ENCODE measurements around the gene ANO7.
A peak's percentile ranks its signal among the peaks of the same experiment; 100 is the strongest.

ANO7 gene, protein sequence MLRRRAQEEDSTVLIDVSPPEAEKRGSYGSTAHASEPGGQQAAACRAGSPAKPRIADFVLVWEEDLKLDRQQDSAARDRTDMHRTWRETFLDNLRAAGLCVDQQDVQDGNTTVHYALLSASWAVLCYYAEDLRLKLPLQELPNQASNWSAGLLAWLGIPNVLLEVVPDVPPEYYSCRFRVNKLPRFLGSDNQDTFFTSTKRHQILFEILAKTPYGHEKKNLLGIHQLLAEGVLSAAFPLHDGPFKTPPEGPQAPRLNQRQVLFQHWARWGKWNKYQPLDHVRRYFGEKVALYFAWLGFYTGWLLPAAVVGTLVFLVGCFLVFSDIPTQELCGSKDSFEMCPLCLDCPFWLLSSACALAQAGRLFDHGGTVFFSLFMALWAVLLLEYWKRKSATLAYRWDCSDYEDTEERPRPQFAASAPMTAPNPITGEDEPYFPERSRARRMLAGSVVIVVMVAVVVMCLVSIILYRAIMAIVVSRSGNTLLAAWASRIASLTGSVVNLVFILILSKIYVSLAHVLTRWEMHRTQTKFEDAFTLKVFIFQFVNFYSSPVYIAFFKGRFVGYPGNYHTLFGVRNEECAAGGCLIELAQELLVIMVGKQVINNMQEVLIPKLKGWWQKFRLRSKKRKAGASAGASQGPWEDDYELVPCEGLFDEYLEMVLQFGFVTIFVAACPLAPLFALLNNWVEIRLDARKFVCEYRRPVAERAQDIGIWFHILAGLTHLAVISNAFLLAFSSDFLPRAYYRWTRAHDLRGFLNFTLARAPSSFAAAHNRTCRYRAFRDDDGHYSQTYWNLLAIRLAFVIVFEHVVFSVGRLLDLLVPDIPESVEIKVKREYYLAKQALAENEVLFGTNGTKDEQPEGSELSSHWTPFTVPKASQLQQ

GRCh38 chr2:241188361-241189092 is at the start of gene ANO7:
Gene ANO7 (plus strand): TSS chr2:241188677. CDS start chr2:241190064, 1,387 bp downstream.
- DNase-seq (ENCODE audit: low read depth in 2 of 2) = no peak

- DNase-seq (ENCODE audit: low read depth in 2 of 2) = no peak
Observed at GRCh38 chr2:241139531-241140444, 48.7 kb upstream of the ANO7 start.

DNA sequence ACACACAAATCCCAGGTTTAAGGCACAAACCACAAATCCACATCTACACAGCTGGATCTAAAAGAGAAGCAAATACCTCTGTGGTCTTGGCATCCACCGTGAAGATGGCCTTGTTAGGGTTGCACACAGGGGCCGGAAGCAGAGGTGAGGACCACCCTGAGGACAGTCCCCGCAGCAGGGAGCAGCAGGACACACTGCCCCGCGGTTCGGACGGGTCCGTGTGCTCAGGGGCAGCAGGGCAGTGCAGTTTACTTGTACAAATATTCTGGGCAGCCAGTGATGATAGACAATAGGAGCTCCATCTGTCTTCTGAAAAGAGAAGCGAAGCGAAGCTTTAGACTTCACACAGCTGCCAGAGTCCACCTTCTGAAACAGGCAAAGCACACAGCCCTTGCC is 48.0 kb upstream of the ANO7 start:
- DNase-seq (ENCODE audit: low read depth in 2 of 2) = no peak

DNA sequence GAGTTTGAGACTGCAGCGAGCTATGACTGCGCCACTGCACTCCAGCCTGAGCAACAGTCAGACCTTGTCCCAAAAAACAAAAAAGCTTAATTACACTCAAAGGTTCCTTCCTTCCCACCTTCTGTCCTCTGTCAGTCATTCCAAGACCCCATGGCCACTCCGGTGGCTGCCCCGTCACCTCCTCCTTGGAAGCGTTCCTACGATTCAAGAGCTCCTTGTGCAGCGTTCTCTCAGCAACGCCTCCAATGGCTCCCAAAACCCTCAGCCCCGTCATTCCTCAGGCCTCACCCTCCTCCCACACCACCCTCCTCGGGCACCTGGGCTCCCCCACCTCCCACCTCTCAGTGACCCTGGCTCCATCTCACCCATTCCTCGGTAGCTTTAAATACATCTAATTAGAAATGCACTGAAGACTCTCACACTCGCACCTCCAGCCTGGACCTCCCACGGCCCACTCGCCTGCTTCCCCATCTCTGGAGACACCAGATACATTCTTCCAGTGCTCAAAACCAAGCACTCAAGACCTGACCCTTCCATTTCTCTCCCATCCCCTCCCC is 47.2 kb upstream of the ANO7 start:
- DNase-seq (ENCODE audit: low read depth in 2 of 2) = no peak

DNA sequence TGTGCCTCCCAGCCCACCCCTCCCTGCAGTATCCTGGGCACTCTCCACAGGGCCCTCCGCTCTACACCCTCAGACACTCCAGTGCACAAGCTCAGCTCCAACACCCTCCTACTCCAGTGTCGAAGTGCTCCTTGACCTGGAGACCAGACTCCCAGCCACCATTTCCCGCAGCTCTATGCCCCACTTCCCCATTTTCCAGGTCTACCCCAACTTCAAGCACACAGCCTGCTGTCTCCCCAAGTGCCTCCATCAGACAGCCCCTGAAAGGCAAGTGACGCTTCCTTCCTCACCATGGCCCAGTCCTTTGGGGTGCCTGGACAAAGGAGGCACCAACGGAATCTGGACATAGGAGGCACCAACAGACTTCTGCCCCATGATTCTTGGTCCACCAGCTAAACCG is 46.4 kb upstream of the ANO7 start:
- no peak for DNase-seq (ENCODE audit: low read depth in 2 of 2)

- no peak for DNase-seq (ENCODE audit: low read depth in 2 of 2)
Observed at GRCh38 chr2:241142593-241142992, 45.9 kb upstream of the ANO7 start.

- no peak for DNase-seq (ENCODE audit: low read depth in 2 of 2)
Observed at GRCh38 chr2:241146286-241146685, 42.2 kb upstream of the ANO7 start.

- DNase-seq (ENCODE audit: low read depth in 2 of 2) = no peak
Observed at GRCh38 chr2:241147336-241147735, 41.1 kb upstream of the ANO7 start.

DNA sequence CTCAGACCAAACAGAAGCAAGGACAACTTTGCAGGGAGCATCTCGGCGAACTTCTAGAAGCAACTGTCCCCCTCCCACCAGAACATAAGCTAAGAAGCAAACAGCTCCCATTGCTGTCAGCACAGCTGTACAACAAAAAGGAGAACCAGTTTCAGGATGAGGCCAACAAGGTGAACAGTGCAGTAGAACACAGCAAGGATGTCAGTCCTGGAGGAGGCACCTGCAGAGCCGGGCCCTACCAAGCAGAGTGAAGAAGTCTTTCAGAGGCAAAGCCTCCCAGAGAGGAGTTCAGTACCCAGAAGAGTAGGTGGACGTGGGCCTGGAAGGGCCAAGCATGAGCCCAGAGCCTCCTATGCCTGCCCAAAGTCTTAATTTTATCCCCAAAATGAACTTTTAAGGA is 40.2 kb upstream of the ANO7 start:
- DNase-seq (ENCODE audit: low read depth in 2 of 2) = no peak

- peak; percentile 74 to 89 for DNase-seq (ENCODE audit: low read depth in 2 of 2)
Observed at GRCh38 chr2:241148891-241149674, 39.4 kb upstream of the ANO7 start, which contains the start of gene PASK. Gene PASK (minus strand): TSS chr2:241149472. CDS start chr2:241143032, 6,440 bp downstream.

- no peak for DNase-seq (ENCODE audit: low read depth in 2 of 2)
Observed at GRCh38 chr2:241149675-241149924, 38.9 kb upstream of the ANO7 start.

DNA sequence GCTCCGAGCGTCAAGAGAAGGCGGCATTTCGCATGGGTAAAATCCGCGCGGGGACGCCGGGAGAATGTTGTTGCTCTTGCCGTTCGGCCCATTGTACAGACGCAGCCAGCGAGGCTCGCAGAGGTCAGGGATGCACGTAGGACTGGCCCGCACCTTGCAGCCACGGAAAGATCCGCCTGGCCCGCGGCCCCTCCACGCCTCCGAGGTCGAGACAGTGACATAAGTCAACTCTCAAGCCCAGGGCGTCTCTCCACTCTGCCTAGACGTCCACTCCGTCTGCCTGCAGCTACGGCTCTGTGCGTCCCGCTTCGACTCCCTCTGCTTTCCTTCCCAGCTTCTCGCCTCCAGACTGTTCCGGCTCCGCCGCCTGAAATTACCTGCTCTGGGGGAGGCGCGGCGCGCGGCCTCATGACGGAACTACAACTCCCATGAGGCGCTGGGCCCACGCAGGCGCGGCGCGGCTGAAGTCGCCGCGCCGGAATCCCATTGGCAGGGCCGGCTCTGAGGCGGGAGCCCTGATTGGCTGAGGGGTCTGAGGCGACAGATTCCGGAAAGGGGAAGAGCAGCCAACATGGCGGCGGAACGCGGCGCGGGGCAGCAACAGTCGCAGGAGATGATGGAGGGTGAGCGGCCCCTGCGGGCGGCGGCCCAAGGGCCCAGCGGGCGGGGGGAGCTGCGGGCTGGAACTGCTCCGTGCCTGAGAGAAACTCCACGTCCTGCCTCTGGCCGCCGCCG is 38.4 kb upstream of the ANO7 start, which contains the start of gene PPP1R7:
Gene PPP1R7 (plus strand): TSS at position 543 of the 735 bp plus-strand sequence. CDS start 29 bp downstream, at position 572.
- peak; percentile 91 to 92 for DNase-seq (ENCODE audit: low read depth in 2 of 2)

DNA sequence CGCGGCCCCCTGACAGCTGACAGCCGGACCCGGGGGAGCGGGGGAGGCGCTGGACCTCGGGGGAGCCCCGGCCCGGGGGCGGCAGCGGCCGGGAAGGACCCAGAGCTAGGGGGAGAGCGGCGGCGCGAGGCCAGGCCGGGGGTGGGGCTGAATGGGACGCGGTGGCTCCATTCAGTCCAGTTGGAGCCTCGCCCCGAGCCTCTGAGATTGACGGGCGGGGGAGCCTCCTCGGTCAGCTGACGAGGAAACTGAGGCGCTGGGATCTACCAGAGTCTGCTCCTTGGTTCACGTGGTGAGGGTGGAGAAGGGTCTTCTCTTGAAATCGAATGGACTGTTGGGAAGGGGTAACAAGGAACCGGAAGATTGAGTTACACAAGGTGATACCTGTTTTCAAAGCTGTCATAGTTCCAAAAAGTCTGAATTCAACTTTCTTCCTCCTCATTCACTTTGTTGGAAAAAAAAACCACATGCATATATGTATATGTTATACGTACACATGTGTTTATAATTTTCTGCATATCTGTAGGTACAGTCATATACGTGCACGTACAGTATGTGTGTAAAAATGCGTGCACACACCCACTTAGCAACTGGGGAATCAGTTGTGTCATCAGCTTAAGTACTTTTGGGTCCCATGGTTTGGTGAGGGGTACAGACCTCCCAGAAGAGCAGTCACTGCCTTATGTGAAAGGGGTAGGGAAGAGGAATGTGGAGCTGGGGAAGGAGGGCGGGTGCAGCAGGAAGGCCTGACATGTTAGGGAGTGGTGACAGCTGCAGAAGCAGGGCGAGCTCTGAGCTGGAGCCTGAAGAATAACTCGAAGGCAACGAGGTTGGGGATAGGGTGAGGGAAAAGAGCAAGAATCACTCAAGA is 37.6 kb upstream of the ANO7 start:
- DNase-seq (ENCODE audit: low read depth in 2 of 2) = no peak

DNA sequence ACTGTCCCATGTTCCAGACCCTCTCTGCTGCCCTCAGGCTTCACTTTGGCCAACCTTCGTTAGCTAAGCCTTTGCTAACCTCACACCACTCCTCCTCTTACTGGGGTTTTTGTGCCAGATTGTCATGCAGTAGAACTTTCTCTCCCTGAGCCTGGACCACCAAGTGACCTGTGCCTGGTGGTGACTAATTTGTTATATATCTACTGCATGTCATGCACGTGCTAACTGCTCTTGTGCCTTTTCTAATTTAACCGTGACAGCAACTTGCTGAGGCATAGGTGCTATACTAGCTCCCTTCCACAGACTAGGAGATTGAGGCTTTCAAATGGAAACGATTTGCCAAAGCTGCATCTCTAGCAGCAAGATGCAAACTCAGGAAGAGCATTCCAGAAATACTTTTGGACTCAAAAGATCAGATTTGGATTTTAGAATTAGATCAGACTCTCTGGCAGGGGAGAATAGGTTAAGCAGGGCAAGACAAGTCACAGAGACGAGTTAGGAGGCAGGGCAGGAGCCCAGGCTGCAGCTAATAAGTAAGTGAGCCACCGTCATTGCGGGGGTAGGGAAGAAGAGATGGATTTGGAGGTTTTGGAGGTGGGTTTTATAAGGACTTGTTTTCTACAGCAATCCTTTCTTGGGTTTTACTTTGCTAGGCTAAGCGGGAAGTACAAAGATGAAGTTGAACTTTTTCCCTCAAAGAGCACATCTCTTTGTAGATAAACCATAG is 36.4 kb upstream of the ANO7 start:
- no peak for DNase-seq (ENCODE audit: low read depth in 2 of 2)

- DNase-seq (ENCODE audit: low read depth in 2 of 2) = no peak
Observed at GRCh38 chr2:241153616-241154015, 34.9 kb upstream of the ANO7 start.

GRCh38 chr2:241154915-241155314 is 33.6 kb upstream of the ANO7 start:
- no peak for DNase-seq (ENCODE audit: low read depth in 2 of 2)

- DNase-seq (ENCODE audit: low read depth in 2 of 2) = no peak
Observed at GRCh38 chr2:241155936-241156335, 32.5 kb upstream of the ANO7 start.

Measured in stimulated activated CD8-positive, alpha-beta memory T cell treated with anti-CD3 and anti-CD28 coated beads, Interleukin-15, amount 100 ng/mL, for 4 hours (primary cell).